NCI-H146 treated with DMSO at 0.1 percent for 48 hours (cell line): Measurements from ENCODE around the gene PLXNB2.

Source experiments
- DNase-seq: peaks from one replicate; lab custom pipeline; 2025; ENCODE audit not compliant: unreplicated experiment; lab: John Stamatoyannopoulos, UW

The PLXNB2 gene

GRCh38 chr22:50267591-50268390, 39.7 kb downstream of the PLXNB2 start:
- DNase-seq = no peak

- no peak for DNase-seq
Observed at GRCh38 chr22:50266994-50267393, 40.5 kb downstream of the PLXNB2 start.

- DNase-seq = no peak
Observed at GRCh38 chr22:50264946-50265669, 42.3 kb downstream of the PLXNB2 start.

- DNase-seq = no peak
Observed at GRCh38 chr22:50264104-50264745, 43.2 kb downstream of the PLXNB2 start.

- DNase-seq = no peak
Observed at GRCh38 chr22:50262973-50263617, 44.4 kb downstream of the PLXNB2 start.

- DNase-seq = no peak
Observed at GRCh38 chr22:50262460-50262911, 45.0 kb downstream of the PLXNB2 start.

- DNase-seq = no peak
Observed at GRCh38 chr22:50261615-50262459, 45.6 kb downstream of the PLXNB2 start, which contains the start of gene MAPK12. Gene MAPK12 (minus strand): TSS chr22:50261683. CDS start chr22:50261509, 174 bp downstream.

- DNase-seq = no peak
Observed at GRCh38 chr22:50260801-50261614, 46.4 kb downstream of the PLXNB2 start.

- DNase-seq = no peak
Observed at GRCh38 chr22:50260434-50260800, 47.0 kb downstream of the PLXNB2 start.

GRCh38 chr22:50259302-50259701, 48.1 kb downstream of the PLXNB2 start:
- DNase-seq = no peak

GRCh38 chr22:50258361-50259292, 48.8 kb downstream of the PLXNB2 start:
- no peak for DNase-seq

- no peak for DNase-seq
Observed at GRCh38 chr22:50257451-50258360, 49.7 kb downstream of the PLXNB2 start.

- DNase-seq = no peak
Observed at GRCh38 chr22:50257041-50257440, 50.4 kb downstream of the PLXNB2 start.

GRCh38 chr22:50256258-50256862, 51.1 kb downstream of the PLXNB2 start:
- DNase-seq = no peak

- no peak for DNase-seq
Observed at GRCh38 chr22:50255607-50256006, 51.8 kb downstream of the PLXNB2 start.

GRCh38 chr22:50255099-50255498, 52.3 kb downstream of the PLXNB2 start:
- DNase-seq = no peak

- DNase-seq = no peak
Observed at GRCh38 chr22:50253941-50254340, 53.5 kb downstream of the PLXNB2 start.
